HG03565 (cell line): Measurements from ENCODE around the gene RAD9A.
"Not testable (repeated sequence)": the region's sequence is repeated elsewhere in the genome, so short reads cannot be mapped to it uniquely, and the experiment has no call there.

Experiments used
- ATAC-seq: cut with Tn5 transposase; IDR thresholded peaks from one replicate; pipeline ENCODE4 v1.9.1; 2021; ENCODE audit warnings: mild to moderate bottlenecking, moderate library complexity; ENCODE audit not compliant: unreplicated experiment

The RAD9A gene

GRCh38 chr11:67393990-67394389 lies 2.2 kb downstream of the RAD9A start:
- no peak for ATAC-seq

GRCh38 chr11:67395555-67396258 lies 3.9 kb downstream of the RAD9A start:
- ATAC-seq: no peak

GRCh38 chr11:67396259-67396581 lies 4.4 kb downstream of the RAD9A start:
- no peak for ATAC-seq

- ATAC-seq: no peak
Observed at GRCh38 chr11:67396587-67397389, 5.0 kb downstream of the RAD9A start.

GRCh38 chr11:67397536-67397935 lies 5.8 kb downstream of the RAD9A start:
- ATAC-seq: no peak

GRCh38 chr11:67397986-67398660 lies 6.3 kb downstream of the RAD9A start:
- ATAC-seq: no peak

- ATAC-seq: no peak
Observed at GRCh38 chr11:67398661-67399563, 7.1 kb downstream of the RAD9A start.

GRCh38 chr11:67400251-67400941 lies 8.6 kb downstream of the RAD9A start:
- ATAC-seq: no peak

GRCh38 chr11:67400942-67401494 lies 9.2 kb downstream of the RAD9A start:
- peak; percentile 15 for ATAC-seq

GRCh38 chr11:67401495-67402191 lies 9.9 kb downstream of the RAD9A start, which contains the start of gene PPP1CA:
Gene PPP1CA (minus strand): TSS chr11:67401858. CDS start chr11:67401782, 76 bp downstream.
- peak; percentile 48 for ATAC-seq

GRCh38 chr11:67402192-67402839 lies 10.5 kb downstream of the RAD9A start:
- not testable (repeated sequence) for ATAC-seq

- ATAC-seq: not testable (repeated sequence)
Observed at GRCh38 chr11:67403085-67403484, 11.3 kb downstream of the RAD9A start.

- ATAC-seq: no peak
Observed at GRCh38 chr11:67404515-67405195, 12.9 kb downstream of the RAD9A start.

GRCh38 chr11:67405196-67405567 lies 13.4 kb downstream of the RAD9A start:
- ATAC-seq: no peak

- no peak for ATAC-seq
Observed at GRCh38 chr11:67405688-67406339, 14.0 kb downstream of the RAD9A start.

- ATAC-seq: no peak
Observed at GRCh38 chr11:67406420-67406968, 14.7 kb downstream of the RAD9A start.

- no peak for ATAC-seq
Observed at GRCh38 chr11:67406969-67407687, 15.3 kb downstream of the RAD9A start.
